H9 (cell line): ENCODE data around the gene TGIF1. TPM values are rescaled to one million over a fixed set of nuclear protein-coding genes. Genes with fewer than 3 reads are reported as not detected.

Source experiments
- DNase-seq: peaks from one replicate; pipeline ENCODE4 v3.0.0-alpha.2; 2017
- H2AFZ ChIP-seq: one replicate; pipeline ENCODE4 v1.6.1; 2013; ENCODE audit warnings: mild to moderate bottlenecking, low read length, control low read depth, moderate library complexity
- H2AK5ac ChIP-seq: 2 replicates; pipeline ENCODE4 v1.6.1; 2013; ENCODE audit warnings: low read length, control low read depth, mixed read lengths; ENCODE audit not compliant: insufficient read length
- H2BK120ac ChIP-seq: one replicate; pipeline ENCODE4 v1.6.1; 2013; ENCODE audit warnings: low read depth, mild to moderate bottlenecking, low read length, control low read depth, inconsistent platforms; ENCODE audit not compliant: poor library complexity, severe bottlenecking
- H2BK12ac ChIP-seq: 2 replicates; pipeline ENCODE4 v1.6.1; 2013; ENCODE audit warnings: low read length, control low read depth, mixed read lengths, low read depth; ENCODE audit not compliant: insufficient read length
- H2BK15ac ChIP-seq: 2 replicates; pipeline ENCODE4 v1.6.1; 2013; ENCODE audit warnings: low read depth, low read length, control low read depth
- H2BK20ac ChIP-seq: one replicate; pipeline ENCODE4 v1.6.1; 2013; ENCODE audit warnings: low read depth, mild to moderate bottlenecking, low read length, control low read depth, inconsistent platforms; ENCODE audit not compliant: poor library complexity, severe bottlenecking
- H2BK5ac ChIP-seq: 2 replicates; pipeline ENCODE4 v1.6.1; 2013; ENCODE audit warnings: low read length, control low read depth, mixed read lengths; ENCODE audit not compliant: insufficient read length
- H3K14ac ChIP-seq: 2 replicates; pipeline ENCODE4 v1.6.1; 2013; ENCODE audit warnings: low read length, control low read depth; ENCODE audit not compliant: insufficient read depth
- H3K18ac ChIP-seq: 2 replicates; pipeline ENCODE4 v1.6.1; 2013; ENCODE audit warnings: low read depth, mild to moderate bottlenecking, mixed read lengths, low read length, control low read depth; ENCODE audit not compliant: insufficient read length
- H3K23ac ChIP-seq: 2 replicates; pipeline ENCODE4 v1.6.1; 2013; ENCODE audit warnings: low read length, control low read depth, mixed read lengths, low read depth; ENCODE audit not compliant: insufficient read length
- H3K23me2 ChIP-seq: 2 replicates; pipeline ENCODE4 v1.6.1; 2013; ENCODE audit warnings: low read depth, mild to moderate bottlenecking, mixed read lengths, low read length, control low read depth; ENCODE audit not compliant: insufficient read length, poor library complexity, severe bottlenecking
- H3K27ac ChIP-seq: 2 replicates; pipeline ENCODE4 v1.5.1; 2013; ENCODE audit warnings: low read length, control low read depth, mixed read lengths, low read depth; ENCODE audit not compliant: insufficient read length
- H3K27me3 ChIP-seq: 2 replicates; pipeline ENCODE4 v1.6.1; 2013; ENCODE audit warnings: low read length, control low read depth, inconsistent platforms; ENCODE audit not compliant: insufficient read depth
- H3K4ac ChIP-seq: 2 replicates; pipeline ENCODE4 v1.6.1; 2013; ENCODE audit warnings: low read depth, mild to moderate bottlenecking, control low read depth, inconsistent platforms, low read length, moderate library complexity
- H3K4me1 ChIP-seq: 2 replicates; pipeline ENCODE4 v1.6.1; 2013; ENCODE audit warnings: low read length, control low read depth, inconsistent platforms; ENCODE audit not compliant: insufficient read depth
- H3K4me2 ChIP-seq: 2 replicates; pipeline ENCODE4 v1.6.1; 2013; ENCODE audit warnings: low read length, control low read depth, mixed read lengths; ENCODE audit not compliant: insufficient read length, insufficient read depth
- H3K56ac ChIP-seq: 2 replicates; pipeline ENCODE4 v1.6.1; 2013; ENCODE audit warnings: low read depth, mild to moderate bottlenecking, mixed read lengths, low read length, control low read depth; ENCODE audit not compliant: insufficient read length
- H3K79me1 ChIP-seq: 2 replicates; pipeline ENCODE4 v1.6.1; 2013; ENCODE audit warnings: low read depth, mild to moderate bottlenecking, moderate library complexity, low read length, control low read depth, inconsistent platforms; ENCODE audit not compliant: insufficient read depth, poor library complexity, severe bottlenecking
- H3K79me2 ChIP-seq: 2 replicates; pipeline ENCODE4 v1.6.1; 2013; ENCODE audit warnings: low read length, control low read depth, inconsistent platforms; ENCODE audit not compliant: insufficient read depth
- H3K9ac ChIP-seq: 2 replicates; pipeline ENCODE4 v1.6.1; 2013; ENCODE audit warnings: low read length, control low read depth, mixed read lengths; ENCODE audit not compliant: insufficient read length; ENCODE audit errors: extremely low read depth
- H3K9me3 ChIP-seq: one replicate; pipeline ENCODE4 v1.6.1; 2013; ENCODE audit warnings: low read depth, low read length, inconsistent platforms; ENCODE audit not compliant: control insufficient read depth
- H3T11ph ChIP-seq: one replicate; pipeline ENCODE4 v1.6.1; 2013; ENCODE audit warnings: mild to moderate bottlenecking, low read length, control low read depth, inconsistent platforms
- H4K20me1 ChIP-seq: one replicate; pipeline ENCODE4 v1.6.1; 2013; ENCODE audit not compliant: control insufficient read depth, insufficient read length, insufficient read depth
- H4K5ac ChIP-seq: 2 replicates; pipeline ENCODE4 v1.6.1; 2013; ENCODE audit warnings: low read depth, mild to moderate bottlenecking, mixed read lengths, low read length, control low read depth; ENCODE audit not compliant: insufficient read length
- H4K8ac ChIP-seq: replicated peaks from 2 replicates; pipeline ENCODE4 v1.6.1; 2013; ENCODE audit warnings: low read length, control low read depth, mixed read lengths, low read depth; ENCODE audit not compliant: insufficient read length
- H4K91ac ChIP-seq: 2 replicates; pipeline ENCODE4 v1.6.1; 2013; ENCODE audit warnings: low read depth, mild to moderate bottlenecking, moderate library complexity, mixed read lengths, low read length, control low read depth; ENCODE audit not compliant: insufficient read length
- H3K27ac Mint-ChIP-seq, 3 experiments: 2 replicates in 2 of 3; 3 replicates in 1 of 3; pipeline ENCODE4 v1.8.0; 2020 to 2021; ENCODE audit warnings: mixed read lengths in 3 of 3, mild to moderate bottlenecking in 1 of 3, moderate library complexity in 1 of 3
- H3K27me3 Mint-ChIP-seq: 2 replicates; pipeline ENCODE4 v1.8.0; 2021; ENCODE audit warnings: low read depth, mild to moderate bottlenecking, moderate library complexity, mixed read lengths
- H3K36me3 Mint-ChIP-seq, 3 experiments: 2 replicates in 2 of 3; 3 replicates in 1 of 3; pipeline ENCODE4 v1.8.0; 2020 to 2021; ENCODE audit warnings: low read depth in 3 of 3, mixed read lengths in 3 of 3; ENCODE audit not compliant: insufficient read depth in 1 of 3
- H3K4me1 Mint-ChIP-seq, 2 experiments: 2 replicates each; pipeline ENCODE4 v1.8.0; 2020; ENCODE audit warnings: mixed read lengths in 2 of 2
- H3K4me3 Mint-ChIP-seq, 2 experiments: 2 replicates in 1 of 2; 3 replicates in 1 of 2; pipeline ENCODE4 v1.8.0; 2020 to 2021; ENCODE audit warnings: mild to moderate bottlenecking in 2 of 2, mixed read lengths in 2 of 2, moderate library complexity in 1 of 2
- H3K9me3 Mint-ChIP-seq, 2 experiments: 2 replicates in 1 of 2; 3 replicates in 1 of 2; pipeline ENCODE4 v1.8.0; 2020; ENCODE audit warnings: mild to moderate bottlenecking in 2 of 2, mixed read lengths in 2 of 2, moderate library complexity in 1 of 2
- WGBS: extraction: QIAGEN DNeasy Blood & Tissue Kit; methylation state at CpG from one replicate; pipeline ENCODE4 v1.1.7; 2013; ENCODE audit warnings: missing lambda C conversion rate, low lambda C conversion rate, mixed read lengths; ENCODE audit not compliant: insufficient read length; ENCODE audit errors: extremely low coverage; 5-methylcytosine and 5-hydroxymethylcytosine counted together
- total RNA-seq: library from RNA; stranded (reverse); gene quantifications from 2 replicates; pipeline ENCODE4 v1.2.1, GENCODE V29; 2021
- TF ChIP-seq, protein P1 (sequence below): fragments of 200-600 bp; sonication (generic); conservative IDR thresholded peaks from 3 replicates; pipeline ENCODE4 v1.8.0; 2021; ENCODE audit warnings: antibody characterized with exemption, mild to moderate bottlenecking

TGIF1 gene
- total RNA-seq, 1 experiment from 2014 or later: 261 TPM

GRCh38 chr18:3447895-3448837 lies 1.8 kb upstream of the TGIF1 start:
- Histone ChIP-seq H3K4ac (peak overlapping the region; percentile 87; the same call in 1 of the 2 replicates), H3K56ac (peak overlapping the region; percentile 94), H2BK5ac (peak overlapping the region; percentile 76), H3K23me2 (peaks cover 23% of the 10 kb centered on the region), H2BK20ac (no peak overlapping the region), H4K5ac (peak overlapping the region; percentile 92), H4K91ac (peak overlapping the region; percentile 70), H3K18ac (peak overlapping the region; percentile 97), H3K4me2 (peak overlapping the region; percentile 97), H3K9me3 (no peaks in the 10 kb centered on the region), H2AFZ (no peak overlapping the region), H2BK120ac (peak overlapping the region; percentile 96), H3K79me1 (no peaks in the 10 kb centered on the region), H3K27me3 (no peaks in the 10 kb centered on the region), H3T11ph (peak overlapping the region; percentile 87), H4K20me1 (no peaks in the 10 kb centered on the region), H3K23ac (peak overlapping the region; percentile 15), H3K9ac (peak overlapping the region; percentile 94), H3K27ac (peak overlapping the region; percentile 99), H2BK12ac (peak overlapping the region; percentile 97), H4K8ac (no peak overlapping the region), H3K79me2 (peaks cover 35% of the 10 kb centered on the region; the same call in 1 of the 2 replicates), H3K4me1 (peaks cover 10% of the 10 kb centered on the region), H3K14ac (peak overlapping the region; percentile 93; the same call in 1 of the 2 replicates), H2AK5ac (peak overlapping the region; percentile 35), H2BK15ac (no peak overlapping the region)
- peaks cover 23 to 30% (median 29%) of the 10 kb centered on the region in 3 experiments for H3K36me3 Mint-ChIP-seq
- H3K9me3 Mint-ChIP-seq: peaks cover 4 to 16% of the 10 kb centered on the region in 2 experiments; a peak in 4 of 5 replicates
- H3K4me1 Mint-ChIP-seq: peaks cover 26 to 38% of the 10 kb centered on the region in 2 experiments
- peaks cover 2% of the 10 kb centered on the region; the same call in 1 of the 2 replicates for H3K27me3 Mint-ChIP-seq
- H3K4me3 Mint-ChIP-seq: peak overlapping the region; percentile 98 to 99
- TF ChIP-seq, protein P1, sequence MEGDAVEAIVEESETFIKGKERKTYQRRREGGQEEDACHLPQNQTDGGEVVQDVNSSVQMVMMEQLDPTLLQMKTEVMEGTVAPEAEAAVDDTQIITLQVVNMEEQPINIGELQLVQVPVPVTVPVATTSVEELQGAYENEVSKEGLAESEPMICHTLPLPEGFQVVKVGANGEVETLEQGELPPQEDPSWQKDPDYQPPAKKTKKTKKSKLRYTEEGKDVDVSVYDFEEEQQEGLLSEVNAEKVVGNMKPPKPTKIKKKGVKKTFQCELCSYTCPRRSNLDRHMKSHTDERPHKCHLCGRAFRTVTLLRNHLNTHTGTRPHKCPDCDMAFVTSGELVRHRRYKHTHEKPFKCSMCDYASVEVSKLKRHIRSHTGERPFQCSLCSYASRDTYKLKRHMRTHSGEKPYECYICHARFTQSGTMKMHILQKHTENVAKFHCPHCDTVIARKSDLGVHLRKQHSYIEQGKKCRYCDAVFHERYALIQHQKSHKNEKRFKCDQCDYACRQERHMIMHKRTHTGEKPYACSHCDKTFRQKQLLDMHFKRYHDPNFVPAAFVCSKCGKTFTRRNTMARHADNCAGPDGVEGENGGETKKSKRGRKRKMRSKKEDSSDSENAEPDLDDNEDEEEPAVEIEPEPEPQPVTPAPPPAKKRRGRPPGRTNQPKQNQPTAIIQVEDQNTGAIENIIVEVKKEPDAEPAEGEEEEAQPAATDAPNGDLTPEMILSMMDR: no peak; the same call in 2 of the 3 replicates
- DNase-seq: peak; percentile 98
- no CpG with 5 or more reads among the region's 63 CpGs for WGBS
- peak overlapping the region; percentile 100 for H3K27ac Mint-ChIP-seq
